Amniotic stem cell (primary cell): Measurements from ENCODE around the gene CD9.
"Not testable (repeated sequence)": the region's sequence is repeated elsewhere in the genome, so short reads cannot be mapped to it uniquely, and the experiment has no call there.

Experiments
- DNase-seq: peaks from one replicate; lab custom pipeline; 2025; lab: John Stamatoyannopoulos, UW

Gene CD9

DNA sequence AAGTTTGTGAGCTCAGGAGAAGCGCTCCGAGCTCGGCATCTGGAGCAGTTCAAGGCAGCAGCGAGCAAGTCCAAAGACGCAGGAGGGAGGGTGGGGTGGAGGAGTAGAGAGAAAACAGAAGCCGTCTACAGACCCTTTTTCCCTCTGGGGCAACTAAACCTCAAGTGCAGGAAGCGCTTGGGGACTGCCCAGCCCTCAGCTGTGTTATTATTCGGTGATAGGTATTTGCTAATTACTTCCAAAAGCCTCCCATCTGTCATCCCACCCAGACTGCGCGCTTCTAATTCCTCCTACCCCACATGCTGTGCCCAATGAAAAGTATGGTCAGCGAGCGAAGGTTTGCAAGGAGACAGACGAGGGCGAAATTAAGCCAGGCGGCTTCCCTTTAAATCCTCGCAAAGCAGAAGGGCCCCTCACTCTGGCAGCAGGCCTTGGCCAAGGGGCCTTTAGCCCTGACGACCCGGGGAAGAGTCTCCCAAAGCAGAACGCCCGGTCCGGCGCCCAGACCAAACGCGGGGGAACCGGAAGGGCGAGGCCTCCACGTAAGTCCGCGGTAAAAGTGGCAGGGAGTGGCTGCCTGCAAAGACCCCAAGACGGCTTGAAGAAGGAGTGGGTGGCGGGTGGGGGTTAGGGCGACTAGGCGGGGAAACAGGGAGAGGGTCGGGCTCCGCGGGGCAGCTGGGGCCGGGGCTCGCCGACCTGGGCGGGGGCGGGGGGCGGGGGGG lies 507 bp upstream of the CD9 start:
- DNase-seq: no peak

DNA sequence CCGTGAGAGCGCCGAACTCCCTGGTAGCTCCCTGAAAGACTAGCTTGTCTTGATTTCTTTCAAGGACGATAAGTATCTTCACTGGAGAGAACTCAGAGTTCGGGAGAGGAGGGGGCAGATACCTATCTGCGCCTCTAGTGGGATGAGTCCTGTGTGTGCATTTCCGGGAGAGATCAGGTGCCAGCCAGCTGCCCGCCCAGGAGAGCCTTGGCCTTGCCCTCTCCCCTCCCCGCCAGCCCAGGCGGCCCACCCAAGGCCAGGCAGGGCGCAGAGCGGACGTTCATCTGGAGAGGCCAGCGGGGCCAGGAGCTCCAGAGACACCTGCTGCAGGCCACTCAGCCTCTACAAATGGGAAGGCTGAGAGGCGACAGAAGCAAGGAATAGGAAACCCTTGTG lies 1.0 kb downstream of the CD9 start:
- no peak for DNase-seq

DNA sequence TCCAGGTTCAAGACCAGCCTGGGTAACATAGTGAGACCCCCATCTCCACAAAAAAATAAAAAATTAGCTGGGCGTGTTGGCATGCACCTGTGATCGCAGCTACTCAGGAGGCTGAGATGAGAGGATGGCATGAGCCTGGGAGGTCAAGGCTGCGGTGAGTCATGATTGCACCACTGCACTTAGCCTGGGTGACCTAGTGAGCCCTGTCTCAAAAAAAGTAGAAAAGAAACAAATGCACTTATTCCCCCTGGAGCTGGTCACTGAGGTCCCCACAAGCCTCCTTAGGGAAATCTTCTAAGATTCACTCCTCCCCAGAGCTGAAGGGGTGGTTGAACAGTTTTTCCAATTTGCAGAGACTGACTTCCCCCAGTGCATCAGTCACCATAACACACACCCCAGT lies 1.6 kb downstream of the CD9 start:
- no peak for DNase-seq

DNA sequence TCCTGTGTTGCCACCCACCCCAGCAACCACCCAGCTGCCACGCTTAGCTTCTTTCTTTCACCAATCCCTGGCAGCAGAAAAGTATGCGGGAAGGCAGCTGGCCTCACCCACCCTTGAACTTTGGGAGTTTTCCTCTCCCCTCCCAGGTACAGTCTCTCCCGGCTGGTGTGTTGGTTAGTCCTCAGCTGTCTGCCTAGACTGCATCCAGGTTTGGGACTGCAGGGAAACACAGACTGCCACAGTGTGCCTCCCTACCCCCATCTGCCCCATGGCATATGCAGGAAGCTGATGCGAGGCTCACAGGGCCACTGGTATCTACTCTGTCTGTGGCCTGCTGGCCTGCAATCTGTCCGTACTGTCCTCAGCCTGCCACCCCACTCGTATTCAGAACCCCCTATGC lies 2.1 kb downstream of the CD9 start:
- DNase-seq: no peak

DNA sequence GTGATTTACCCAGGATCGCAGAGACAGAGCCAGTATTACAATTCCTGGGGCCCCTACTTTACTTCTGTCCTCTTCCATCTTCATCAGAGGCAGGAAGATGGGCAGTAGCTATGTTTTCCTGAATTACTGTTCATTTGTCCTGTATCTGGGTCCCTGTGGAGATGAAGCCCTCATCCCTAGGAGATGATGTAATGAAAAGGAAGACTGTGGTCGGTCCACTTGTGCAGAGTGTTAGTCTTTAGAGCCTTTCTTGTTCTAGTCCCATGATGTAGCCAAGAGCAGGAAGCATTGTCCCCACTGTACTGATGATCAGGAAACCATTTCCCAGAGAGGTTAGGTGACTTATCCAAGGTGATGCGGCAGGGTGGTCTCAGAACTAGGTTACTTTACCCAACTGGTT lies 2.6 kb downstream of the CD9 start:
- no peak for DNase-seq

DNA sequence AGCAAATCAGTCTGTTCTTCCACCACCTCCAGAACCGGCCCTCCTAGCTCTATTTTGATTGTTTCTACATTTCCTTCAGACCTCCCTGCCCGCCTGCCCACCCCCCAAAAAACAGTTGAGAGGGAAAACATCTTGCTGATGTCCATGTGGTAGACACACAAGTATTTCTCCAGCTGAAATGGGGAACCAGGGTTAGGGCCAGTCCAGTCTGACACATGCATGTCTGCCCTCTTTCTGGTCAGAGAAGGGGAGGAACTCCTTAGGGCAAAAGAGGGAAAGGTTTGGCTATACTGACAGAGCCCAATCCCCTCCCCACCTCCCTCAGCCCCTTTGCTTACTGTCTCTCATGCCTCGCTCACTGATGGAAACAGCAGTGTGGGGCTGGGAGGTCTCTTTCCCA lies 3.4 kb downstream of the CD9 start:
- no peak for DNase-seq

DNA sequence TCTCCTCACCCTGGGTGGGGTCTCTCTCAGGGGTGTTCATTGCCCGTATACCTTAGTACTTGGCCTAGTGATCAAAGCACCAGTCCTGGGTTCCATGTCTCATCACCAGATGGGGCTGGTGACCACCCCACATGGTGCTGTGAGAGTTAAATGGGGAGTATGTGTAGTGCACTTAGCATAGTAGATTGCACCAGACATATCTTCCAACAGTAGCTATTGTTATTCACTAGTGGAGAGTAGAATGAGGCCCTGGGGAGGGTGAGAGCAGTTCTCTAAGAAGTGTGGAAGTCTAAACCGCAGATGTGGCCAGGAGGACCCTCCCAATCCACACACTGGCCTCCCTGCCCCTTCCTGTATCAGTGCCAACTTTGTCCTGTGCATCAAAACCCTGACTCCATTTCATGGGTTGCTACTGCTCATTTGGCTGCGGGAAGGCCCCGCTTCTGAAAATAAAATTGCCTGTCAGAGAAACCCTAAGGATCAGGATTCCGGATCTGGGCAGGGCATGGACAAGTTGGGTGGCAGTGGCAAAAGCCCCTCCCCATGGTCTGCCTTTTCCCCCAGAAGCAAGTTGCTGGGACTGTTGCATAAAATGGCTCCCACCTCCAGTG lies 4.4 kb downstream of the CD9 start:
- DNase-seq: no peak

DNA sequence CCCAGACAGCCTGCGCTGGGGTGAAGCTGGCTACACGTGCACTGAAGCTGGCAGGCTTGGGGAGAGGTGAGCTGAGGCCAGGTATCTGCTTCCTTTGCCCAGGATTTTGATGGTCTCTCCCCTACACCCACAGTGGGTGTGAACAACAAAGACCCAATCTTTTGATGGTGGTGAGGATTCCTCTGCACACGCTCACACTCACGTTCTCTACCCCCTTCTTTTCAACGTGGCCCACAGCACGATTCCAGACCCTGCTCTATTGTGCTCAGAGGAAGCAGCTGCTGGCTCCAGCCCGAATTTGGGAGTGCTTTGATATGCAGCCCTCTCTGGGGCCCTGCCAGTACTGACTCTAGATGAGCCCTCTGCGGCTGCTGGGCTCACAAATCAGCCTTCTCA lies 4.9 kb downstream of the CD9 start:
- DNase-seq: no peak

DNA sequence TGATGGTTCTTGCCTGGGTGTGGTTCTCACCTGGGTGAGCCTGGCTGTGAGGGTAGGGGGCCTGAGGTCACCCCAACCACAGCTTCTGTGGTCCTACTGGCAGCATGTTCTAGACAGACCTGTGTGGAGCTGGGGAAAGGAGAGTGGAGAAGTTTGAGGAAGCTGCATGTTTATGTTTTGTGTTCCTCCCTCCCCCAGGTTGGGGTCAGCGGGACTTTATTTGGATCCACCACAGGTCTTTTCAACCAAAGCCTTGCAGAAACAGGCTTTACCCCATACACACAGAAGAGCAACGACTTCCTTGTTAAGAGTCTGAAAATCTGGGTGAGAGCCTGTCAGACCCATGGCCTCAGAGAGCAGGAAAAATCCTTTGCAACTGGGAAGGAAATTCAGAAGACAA lies 5.6 kb downstream of the CD9 start:
- no peak for DNase-seq

DNA sequence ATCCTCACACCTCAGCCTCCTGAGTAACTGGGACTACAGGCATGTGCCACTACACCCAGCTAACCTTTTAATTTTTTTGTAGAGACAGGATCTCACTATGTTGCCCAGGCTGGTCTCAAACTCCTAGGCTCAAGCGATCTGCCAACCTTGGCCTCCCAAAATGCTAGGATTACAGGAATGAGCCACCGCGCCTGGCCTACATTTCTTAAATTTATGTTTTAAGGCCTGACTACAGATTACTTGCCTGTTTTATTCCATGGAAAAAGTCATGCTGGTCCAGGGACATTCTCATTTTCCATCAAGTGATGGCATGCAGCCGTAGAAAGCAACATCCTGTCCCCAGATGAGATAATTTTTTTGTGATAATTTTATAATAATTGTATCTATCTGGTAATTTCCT lies 6.1 kb downstream of the CD9 start:
- no peak for DNase-seq

DNA sequence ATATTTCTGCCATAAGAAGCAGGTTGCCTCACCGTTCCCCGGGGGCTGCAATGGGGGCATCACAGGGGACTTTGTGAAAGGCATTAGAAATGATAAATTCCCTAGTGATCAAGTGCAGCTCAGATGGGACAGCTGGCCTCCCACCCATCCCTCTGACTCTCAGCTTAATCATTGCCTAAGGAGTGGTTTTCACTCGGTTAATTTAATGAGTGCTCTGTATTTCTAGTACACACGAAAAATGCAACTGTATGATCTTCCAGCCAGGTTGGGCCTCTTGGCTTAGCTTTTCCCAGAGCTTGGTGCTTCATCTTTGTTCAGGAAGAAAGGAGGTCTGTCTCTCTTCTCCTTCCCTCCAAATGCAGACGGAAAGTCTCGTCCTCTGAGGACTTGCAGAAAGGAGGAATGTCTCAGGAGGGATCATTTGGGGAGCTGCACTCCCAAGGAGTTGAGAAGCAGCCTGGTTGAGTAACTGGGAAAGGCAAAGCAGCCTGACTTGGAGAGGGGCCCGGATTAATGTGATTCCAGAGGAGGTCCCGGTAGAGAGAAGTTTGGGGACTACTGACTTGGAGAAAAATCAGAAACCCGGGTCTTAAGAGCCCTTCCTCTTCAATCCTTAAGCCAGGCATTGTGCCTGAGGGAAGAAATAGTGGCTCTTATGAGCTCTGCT lies 7.2 kb downstream of the CD9 start:
- no peak for DNase-seq

DNA sequence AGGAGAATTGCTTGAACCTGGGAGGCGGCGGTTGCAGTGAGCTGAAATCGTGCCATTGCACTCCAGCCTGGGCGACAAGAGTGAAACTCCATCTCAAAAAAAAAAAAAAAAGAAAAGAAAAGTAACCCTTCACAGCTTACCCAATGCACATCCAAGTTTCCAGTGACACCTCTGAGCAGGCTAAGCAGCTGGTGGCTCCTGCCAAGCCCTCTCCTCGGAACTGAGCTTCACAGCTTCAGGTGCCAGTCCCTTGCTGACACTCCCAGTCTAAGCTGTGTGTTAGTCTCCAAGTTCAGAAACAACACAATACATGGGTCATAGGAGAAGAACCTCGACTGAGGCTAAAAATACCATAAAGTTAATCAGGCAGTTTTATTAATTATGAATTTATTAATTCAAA lies 7.9 kb downstream of the CD9 start:
- DNase-seq: no peak

DNA sequence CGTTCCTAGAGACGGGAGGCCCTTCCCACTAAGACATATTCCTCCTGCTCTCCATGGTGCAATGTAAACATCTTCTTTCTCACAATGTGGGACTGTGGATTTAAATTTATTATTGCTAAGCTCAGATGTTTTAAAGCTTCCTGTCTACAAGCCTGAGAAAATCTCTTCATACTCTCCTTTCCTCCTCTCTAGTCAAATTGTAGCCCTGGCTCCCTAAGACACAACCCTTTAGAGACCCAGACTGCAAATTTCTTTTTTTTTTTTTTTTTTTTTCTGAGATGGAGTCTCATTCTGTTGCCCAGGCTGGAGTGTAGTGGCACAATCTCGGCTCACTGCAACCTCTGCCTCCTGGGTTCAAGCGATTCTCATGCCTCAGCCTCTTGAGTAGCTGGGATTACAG lies 9.2 kb downstream of the CD9 start:
- not testable (repeated sequence) for DNase-seq

DNA sequence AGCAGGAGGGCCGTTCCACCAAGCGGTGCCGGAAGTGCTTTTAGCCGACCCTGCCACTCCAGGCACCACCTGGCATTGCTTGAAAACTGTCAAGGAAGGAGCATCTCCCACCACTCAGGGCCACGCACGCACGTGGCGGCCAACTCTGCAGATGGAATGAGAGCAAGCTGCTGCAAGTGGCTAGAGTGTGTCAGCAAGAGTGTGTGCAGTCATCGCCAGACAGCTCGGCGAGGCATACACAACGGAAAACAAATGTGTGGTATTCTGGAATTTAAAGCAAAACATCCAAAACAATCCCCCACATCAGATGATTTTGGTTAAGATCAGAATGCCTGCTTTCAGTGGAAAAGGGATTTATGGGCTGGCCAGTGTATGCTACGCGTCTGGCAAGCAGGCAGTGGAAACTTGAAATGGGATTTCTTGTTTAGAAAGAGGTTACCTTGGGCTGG lies 11.2 kb downstream of the CD9 start:
- peak; percentile 65 for DNase-seq

DNA sequence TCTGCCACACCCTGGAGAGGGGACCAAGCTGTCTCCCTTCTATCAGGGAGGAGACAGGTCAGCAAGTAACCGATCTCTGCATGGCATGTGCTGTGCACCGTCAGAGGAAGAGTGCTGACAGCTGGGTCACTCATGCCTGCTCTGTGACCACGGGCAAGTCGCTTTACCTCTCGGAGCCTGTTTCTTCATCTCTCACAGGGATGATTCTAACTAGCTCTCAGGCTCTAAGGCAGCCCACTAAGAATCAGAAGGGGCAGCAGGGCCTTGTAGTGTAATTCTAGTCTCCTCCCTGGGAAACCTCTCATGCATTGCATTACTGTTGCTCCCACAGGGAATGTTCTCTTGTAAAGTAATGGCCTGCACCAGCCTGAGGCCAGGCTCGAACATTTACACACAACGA lies 11.9 kb downstream of the CD9 start:
- DNase-seq: no peak

DNA sequence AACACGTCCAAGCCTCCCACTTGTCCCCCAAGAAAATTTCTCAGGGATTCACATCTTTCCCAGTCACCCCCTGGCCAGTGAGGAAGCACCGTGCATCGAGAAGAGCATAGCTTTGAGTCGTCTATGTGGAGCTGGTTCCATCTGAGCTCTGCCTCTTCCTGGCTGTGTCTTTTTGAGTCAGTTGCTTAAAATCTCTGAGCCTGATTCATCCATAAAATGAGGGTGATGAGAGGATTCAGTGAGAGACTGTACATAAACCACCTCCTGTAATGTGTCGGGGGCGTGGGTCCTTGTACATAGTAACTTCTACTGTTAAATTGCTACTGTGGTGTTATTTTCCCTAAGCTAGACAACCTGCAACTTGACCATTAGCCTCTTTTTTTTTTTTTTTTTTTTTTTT lies 13.8 kb downstream of the CD9 start:
- DNase-seq: no peak

DNA sequence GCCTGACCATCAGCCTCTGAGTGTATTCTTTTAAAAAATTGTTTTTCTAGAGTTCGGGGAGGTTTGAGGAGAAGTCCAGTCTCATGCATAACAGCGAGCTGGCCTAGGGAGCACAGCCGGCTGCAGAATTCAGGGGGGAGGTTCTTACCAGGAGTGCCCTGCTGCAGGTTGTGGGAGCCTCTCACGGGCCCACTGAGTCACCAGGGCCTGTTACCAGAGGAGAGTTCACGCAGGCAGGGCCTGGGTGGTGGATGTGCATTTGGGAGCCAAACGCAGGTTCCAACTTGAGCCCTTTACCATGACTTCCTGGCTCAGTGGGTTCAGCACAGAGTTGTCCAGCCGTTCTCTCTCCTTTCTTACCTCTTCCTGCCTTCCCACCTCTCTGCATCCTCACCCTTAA lies 14.4 kb downstream of the CD9 start:
- DNase-seq: no peak

DNA sequence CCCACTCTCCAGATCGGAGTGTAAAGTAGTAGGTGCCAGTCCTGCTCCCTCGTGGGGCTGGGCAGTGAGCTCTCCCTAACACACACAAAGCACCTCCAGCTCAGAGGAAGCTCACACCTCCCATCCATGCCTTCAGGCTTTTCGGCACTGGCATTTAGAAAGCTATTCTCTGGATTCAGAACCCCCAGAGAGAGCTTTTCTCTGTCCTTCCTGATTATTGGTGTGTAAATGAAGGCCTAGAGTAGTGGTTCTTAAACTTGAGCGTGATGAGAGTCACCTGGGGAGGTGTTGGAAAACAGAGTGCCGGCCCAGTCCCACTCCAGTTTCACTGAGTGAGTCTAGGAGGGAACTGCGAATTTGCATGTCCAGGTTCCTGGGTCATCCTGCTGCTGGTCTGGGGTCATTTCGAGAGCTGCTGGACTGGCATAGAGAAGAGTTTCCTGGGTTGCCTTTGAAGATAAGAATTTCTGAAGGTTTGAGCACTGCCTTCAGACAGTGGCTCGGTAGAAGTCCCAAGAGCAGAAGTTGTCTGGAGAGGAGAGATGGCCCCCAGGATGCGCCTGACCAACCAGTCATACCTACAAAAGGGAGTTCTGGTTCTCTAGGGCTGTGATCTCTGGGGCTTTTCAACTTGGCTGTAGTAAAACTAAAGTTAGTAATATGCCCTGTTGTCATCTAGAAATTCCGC lies 15.1 kb downstream of the CD9 start:
- DNase-seq: no peak

DNA sequence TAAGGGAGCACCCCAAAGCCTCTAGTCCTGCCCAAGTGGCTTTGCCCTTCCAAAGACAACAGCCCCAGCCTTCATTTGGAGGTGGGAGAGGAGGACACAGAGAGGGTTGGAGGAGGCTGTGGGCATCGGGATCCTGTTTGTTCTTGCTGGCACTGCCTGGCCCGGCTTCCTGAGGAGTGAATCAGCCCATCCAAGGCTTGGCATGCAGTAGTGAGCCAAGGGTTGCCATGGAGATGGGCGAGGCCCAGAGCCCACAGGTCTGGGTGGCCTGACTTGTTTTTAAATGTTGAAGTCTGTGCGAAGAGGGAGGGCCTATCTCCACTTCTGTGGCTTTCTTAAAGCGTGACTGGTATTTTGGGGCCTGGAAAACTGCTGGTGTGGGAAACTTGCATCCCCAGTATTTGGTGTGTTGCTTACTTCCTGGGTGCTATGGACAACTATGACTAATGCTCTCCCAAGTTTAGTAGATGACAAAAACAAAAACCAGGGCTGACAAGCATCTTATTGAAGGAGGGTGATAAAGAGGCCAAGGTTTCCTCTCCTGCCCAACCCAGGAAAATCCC lies 15.8 kb downstream of the CD9 start:
- DNase-seq: peak; percentile 95

DNA sequence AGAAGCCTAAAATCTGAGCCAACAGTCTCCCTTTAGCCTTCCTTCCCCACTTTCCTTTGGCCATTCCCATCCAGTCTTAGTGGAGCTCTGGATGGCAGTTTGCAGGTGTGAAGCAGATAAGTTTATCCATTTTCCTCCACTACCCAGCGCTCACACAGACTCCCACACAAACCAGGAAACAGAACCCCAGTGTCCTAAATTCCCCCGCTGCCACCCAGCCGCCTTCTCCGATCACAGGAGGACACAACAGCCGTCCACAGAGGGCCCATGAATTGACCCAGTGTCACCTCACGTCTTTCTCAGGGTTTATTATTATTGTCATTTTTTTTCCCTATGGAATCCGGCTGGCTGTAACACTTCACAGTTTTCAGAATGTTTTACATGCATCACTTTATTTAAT lies 16.4 kb downstream of the CD9 start:
- DNase-seq: no peak

DNA sequence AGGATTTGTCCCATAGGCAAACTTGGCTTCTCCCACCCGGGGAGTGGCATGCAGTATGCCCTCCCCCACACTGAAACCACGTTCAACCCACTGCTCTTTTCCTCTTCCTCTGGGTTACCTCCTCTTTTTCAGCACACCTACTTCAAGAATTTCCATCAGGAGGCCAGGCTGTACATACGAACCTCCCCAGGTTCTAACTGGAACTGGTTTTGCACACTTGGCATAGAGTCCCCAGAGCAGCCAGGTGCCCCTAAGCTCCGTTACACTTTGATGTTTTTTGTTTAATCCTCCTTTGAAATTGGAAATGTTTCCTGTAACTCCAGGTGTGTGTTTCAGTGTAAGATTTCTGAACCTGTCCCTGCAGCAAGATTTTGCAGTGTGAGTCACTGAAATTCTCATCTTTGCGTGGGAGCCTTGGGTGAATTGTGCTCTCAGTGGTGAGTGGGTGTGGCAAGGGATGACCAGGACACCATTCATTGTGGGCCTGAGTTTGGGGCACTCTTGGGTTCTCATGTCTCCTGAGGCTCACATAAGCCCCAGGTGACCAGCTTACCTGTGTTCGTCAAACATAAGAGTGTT lies 18.2 kb downstream of the CD9 start:
- no peak for DNase-seq

DNA sequence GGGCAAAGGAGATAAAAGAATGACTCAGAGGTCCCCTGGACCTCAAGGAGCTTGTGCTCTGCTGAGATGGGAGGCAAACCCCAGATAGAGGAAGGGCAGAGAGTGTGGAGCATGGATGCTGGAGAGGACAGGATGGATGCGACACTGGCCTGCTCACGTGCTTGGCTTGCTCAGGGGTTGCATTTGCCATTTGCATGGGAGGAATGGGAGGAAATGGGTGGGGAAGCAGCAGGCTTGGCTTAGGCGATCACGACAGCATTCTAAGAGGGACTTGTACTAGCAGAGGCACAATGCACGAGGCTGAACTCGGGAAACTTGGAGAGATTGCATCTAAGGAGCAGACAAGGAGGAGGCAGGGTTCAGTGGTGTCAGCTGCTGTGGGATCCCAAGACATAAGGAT lies 19.8 kb downstream of the CD9 start:
- DNase-seq: no peak
